HL-60/S4 treated with phorbol 12-myristate 13-acetate at 8.2 ng/mL for 4 days and 3 days (cell line): ENCODE data around the gene STK40.

Experiments
- in situ Hi-C: fragments of 300-500 bp; cut with MboI; formaldehyde crosslinking; loops from 2 replicates; pipeline ENCODE4 v1.15.0; 2022; ENCODE audit warnings: low sequenced_read_pairs

Gene STK40

GRCh38 chr1:36322786-36323635, 62.7 kb downstream of the STK40 start:
- in situ Hi-C loops, result no loop called here

- in situ Hi-C loops, result no loop called here
Observed at GRCh38 chr1:36322041-36322785, 63.5 kb downstream of the STK40 start.

- in situ Hi-C loops, result no loop called here
Observed at GRCh38 chr1:36321119-36321951, 64.4 kb downstream of the STK40 start.

- in situ Hi-C loops, result no loop called here
Observed at GRCh38 chr1:36320767-36321118, 65.0 kb downstream of the STK40 start.

GRCh38 chr1:36320291-36320761, 65.4 kb downstream of the STK40 start:
- in situ Hi-C loops, result no loop called here

- in situ Hi-C loops, result no loop called here
Observed at GRCh38 chr1:36309397-36309796, 76.3 kb downstream of the STK40 start.

GRCh38 chr1:36307601-36308330, 78.0 kb downstream of the STK40 start:
- in situ Hi-C loops, result no loop called here

- in situ Hi-C loops, result no loop called here
Observed at GRCh38 chr1:36306902-36307456, 78.7 kb downstream of the STK40 start.

GRCh38 chr1:36306210-36306901, 79.4 kb downstream of the STK40 start, which contains the start of gene SH3D21:
SH3D21 (plus strand) TSS chr1:36306368; CDS start chr1:36306421, 53 bp downstream.
- in situ Hi-C loops, result no loop called here

- in situ Hi-C loops, result no loop called here
Observed at GRCh38 chr1:36305915-36306209, 79.9 kb downstream of the STK40 start.

- in situ Hi-C loops, result no loop called here
Observed at GRCh38 chr1:36304970-36305914, 80.5 kb downstream of the STK40 start.

GRCh38 chr1:36304521-36304920, 81.2 kb downstream of the STK40 start:
- in situ Hi-C loops, result no loop called here

- in situ Hi-C loops, result no loop called here
Observed at GRCh38 chr1:36303650-36304360, 81.9 kb downstream of the STK40 start.

GRCh38 chr1:36303244-36303643, 82.5 kb downstream of the STK40 start:
- in situ Hi-C loops, result no loop called here

- in situ Hi-C loops, result no loop called here
Observed at GRCh38 chr1:36301220-36301619, 84.5 kb downstream of the STK40 start.

- in situ Hi-C loops, result no loop called here
Observed at GRCh38 chr1:36300526-36300925, 85.2 kb downstream of the STK40 start.

GRCh38 chr1:36298640-36299039, 87.1 kb downstream of the STK40 start:
- in situ Hi-C loops, result no loop called here

- in situ Hi-C loops, result no loop called here
Observed at GRCh38 chr1:36297062-36297461, 88.7 kb downstream of the STK40 start.
